HG03342 (cell line): ENCODE data around the gene EIF5AL1.
"Not testable (repeated sequence)": the region's sequence is repeated elsewhere in the genome, so short reads cannot be mapped to it uniquely, and the experiment has no call there.

ENCODE experiments used
- ATAC-seq: cut with Tn5 transposase; IDR thresholded peaks from one replicate; pipeline ENCODE4 v1.9.1; 2021; ENCODE audit warnings: mild to moderate bottlenecking, moderate library complexity; ENCODE audit not compliant: unreplicated experiment

EIF5AL1 gene

GRCh38 chr10:79555354-79556309 is 43.3 kb downstream of the EIF5AL1 start:
- no peak for ATAC-seq

DNA sequence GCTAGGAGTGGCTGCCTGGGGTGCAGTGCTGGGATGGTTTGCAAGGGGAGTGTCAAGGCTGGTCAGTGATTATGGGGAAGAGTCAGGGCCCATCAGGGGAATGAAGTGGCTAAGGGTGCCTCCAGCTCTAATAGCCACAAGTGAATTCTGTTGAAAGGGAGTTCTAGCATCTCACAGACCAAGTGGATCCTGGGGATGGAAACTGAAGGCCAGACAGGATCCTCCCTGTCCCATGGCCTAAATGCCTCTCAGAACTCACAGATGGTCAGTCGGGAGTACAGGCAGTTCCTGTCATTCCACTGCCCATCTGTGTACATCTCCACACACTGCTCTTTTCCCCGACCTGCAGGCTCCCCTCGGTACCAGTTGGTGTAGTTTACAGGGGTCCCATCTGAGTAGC is 44.6 kb downstream of the EIF5AL1 start:
- not testable (repeated sequence) for ATAC-seq

DNA sequence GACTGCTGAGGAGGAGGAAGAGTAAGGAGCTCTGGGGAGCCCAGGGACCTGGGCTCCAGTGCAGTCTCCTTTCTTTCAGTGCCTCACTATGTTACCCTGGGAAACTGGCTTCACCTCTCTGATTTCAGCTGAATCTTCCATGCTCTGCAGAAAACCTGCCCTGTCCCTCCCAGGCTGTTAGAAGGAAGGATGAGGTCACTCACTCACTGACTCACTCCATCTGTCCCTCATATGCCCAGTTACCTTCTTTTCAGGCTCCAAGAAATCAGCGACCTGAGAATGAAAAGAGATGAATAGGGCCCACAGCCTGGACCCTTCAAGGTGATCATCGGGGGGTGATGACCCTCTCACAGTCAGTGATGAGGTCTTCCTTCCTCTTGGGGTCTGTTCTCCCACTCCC is 47.4 kb downstream of the EIF5AL1 start:
- no peak for ATAC-seq

DNA sequence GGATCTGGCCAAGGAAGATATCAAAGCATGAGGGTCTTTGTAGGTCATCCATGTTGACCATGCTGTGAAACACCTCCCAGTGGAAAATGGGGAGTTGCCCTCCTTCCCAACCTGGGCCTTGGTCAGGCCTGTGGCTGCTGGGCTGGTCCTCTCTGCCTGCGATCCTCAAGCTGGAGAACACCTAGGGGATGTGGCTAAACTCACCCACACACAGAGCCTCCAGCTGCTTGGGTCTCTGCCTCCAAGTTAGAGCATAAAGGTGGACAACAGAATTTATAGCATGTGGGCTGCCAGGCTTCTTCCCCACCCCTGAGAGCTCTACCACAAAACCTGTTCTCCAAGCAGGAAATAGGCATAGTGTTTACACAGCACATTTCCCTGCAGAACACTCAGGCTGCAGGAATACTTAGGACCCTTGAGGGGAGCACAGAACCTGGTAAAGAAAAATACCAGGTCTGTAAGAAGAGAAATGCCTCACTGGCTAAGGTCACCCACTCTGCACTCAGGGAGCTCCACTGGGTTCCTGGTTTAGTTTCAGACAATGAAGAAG is 47.9 kb downstream of the EIF5AL1 start, which contains the start of gene SFTPA2:
SFTPA2 (minus strand) TSS at position 248 of the 550 bp plus-strand sequence. CDS start 924 bp downstream, outside the sequence.
- no peak for ATAC-seq

- ATAC-seq: no peak
These were observed 48.9 kb downstream of the EIF5AL1 start for GRCh38 chr10:79561257-79561656.

GRCh38 chr10:79562135-79562756 is 49.9 kb downstream of the EIF5AL1 start:
- peak; percentile 86 for ATAC-seq

DNA sequence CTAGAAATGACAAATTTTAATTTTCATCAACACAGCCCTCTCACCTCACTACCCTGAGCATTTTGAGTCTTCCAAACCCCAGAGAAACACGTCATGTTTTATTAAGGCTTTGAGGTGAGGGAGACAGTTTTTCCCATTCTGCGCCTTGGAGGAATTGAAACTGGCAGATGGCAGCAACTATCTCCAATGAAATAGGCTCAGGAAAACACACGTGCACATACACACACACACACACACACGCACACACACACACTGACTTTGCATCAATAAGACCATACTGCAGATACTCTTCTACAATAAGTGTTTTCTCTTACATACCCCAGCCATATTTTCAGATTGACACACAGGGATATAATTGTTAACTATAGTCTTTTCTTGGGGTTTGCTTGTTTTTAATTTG is 51.1 kb downstream of the EIF5AL1 start:
- ATAC-seq: no peak
